Superior temporal gyrus (tissue), 1 donor: ENCODE results near the gene FMN2.

Experiments
- DNase-seq: peaks from one replicate; pipeline ENCODE4 v3.0.0-alpha.2; 2016; ENCODE audit errors: extremely low spot score

FMN2 gene

GRCh38 chr1:240491796-240492195 is 400.1 kb downstream of the FMN2 start:
- no peak for DNase-seq

GRCh38 chr1:240492832-240493440 is 401.3 kb downstream of the FMN2 start:
- no peak for DNase-seq

- no peak for DNase-seq
Observed at GRCh38 chr1:240495601-240496000, 403.9 kb downstream of the FMN2 start.

GRCh38 chr1:240496356-240496755 is 404.7 kb downstream of the FMN2 start:
- no peak for DNase-seq

- no peak for DNase-seq
Observed at GRCh38 chr1:240496941-240497340, 405.3 kb downstream of the FMN2 start.

- no peak for DNase-seq
Observed at GRCh38 chr1:240497908-240498307, 406.2 kb downstream of the FMN2 start.

- no peak for DNase-seq
Observed at GRCh38 chr1:240498335-240498734, 406.7 kb downstream of the FMN2 start.

GRCh38 chr1:240499012-240499411 is 407.3 kb downstream of the FMN2 start:
- no peak for DNase-seq

GRCh38 chr1:240500647-240501046 is 409.0 kb downstream of the FMN2 start:
- no peak for DNase-seq

GRCh38 chr1:240501115-240501514 is 409.4 kb downstream of the FMN2 start:
- no peak for DNase-seq

- DNase-seq: no peak
Observed at GRCh38 chr1:240503036-240503435, 411.4 kb downstream of the FMN2 start.

- DNase-seq: no peak
Observed at GRCh38 chr1:240503558-240503957, 411.9 kb downstream of the FMN2 start.

GRCh38 chr1:240506176-240506575 is 414.5 kb downstream of the FMN2 start:
- DNase-seq: no peak

- no peak for DNase-seq
Observed at GRCh38 chr1:240508201-240508600, 416.5 kb downstream of the FMN2 start.

- DNase-seq: no peak
Observed at GRCh38 chr1:240508950-240509349, 417.3 kb downstream of the FMN2 start.

GRCh38 chr1:240511789-240512188 is 420.1 kb downstream of the FMN2 start:
- no peak for DNase-seq

- DNase-seq: no peak
Observed at GRCh38 chr1:240515505-240515904, 423.8 kb downstream of the FMN2 start.

GRCh38 chr1:240516069-240516468 is 424.4 kb downstream of the FMN2 start:
- DNase-seq: no peak

GRCh38 chr1:240517891-240518290 is 426.2 kb downstream of the FMN2 start:
- DNase-seq: no peak

- DNase-seq: no peak
Observed at GRCh38 chr1:240522122-240522822, 430.6 kb downstream of the FMN2 start.

GRCh38 chr1:240524356-240525069 is 432.8 kb downstream of the FMN2 start:
- no peak for DNase-seq
